BLaER1 (cell line): Measurements from ENCODE around the gene NTPCR.

Source experiments
- H3K27ac ChIP-seq: shearing (Covaris generic); formaldehyde crosslinking; 2 replicates; pipeline ENCODE4 v1.8.1; 2022
- H3K27me3 ChIP-seq: shearing (Covaris generic); formaldehyde crosslinking; 2 replicates; pipeline ENCODE4 v1.8.1; 2022
- H3K36me3 ChIP-seq: shearing (Covaris generic); formaldehyde crosslinking; 2 replicates; pipeline ENCODE4 v1.8.1; 2022
- H3K4me1 ChIP-seq: shearing (Covaris generic); formaldehyde crosslinking; 2 replicates; pipeline ENCODE4 v1.8.1; 2022
- H3K4me2 ChIP-seq: shearing (Covaris generic); formaldehyde crosslinking; 2 replicates; pipeline ENCODE4 v1.8.1; 2022
- H3K4me3 ChIP-seq: shearing (Covaris generic); formaldehyde crosslinking; 2 replicates; pipeline ENCODE4 v1.8.1; 2022
- H3K9ac ChIP-seq: shearing (Covaris generic); formaldehyde crosslinking; 2 replicates; pipeline ENCODE4 v1.8.1; 2022
- H3K9me3 ChIP-seq: shearing (Covaris generic); formaldehyde crosslinking; 2 replicates; pipeline ENCODE4 v1.8.1; 2022
- H4K20me1 ChIP-seq: shearing (Covaris generic); formaldehyde crosslinking; 2 replicates; pipeline ENCODE4 v1.8.1; 2022
- Cebpa-rat ChIP-seq: shearing (Covaris generic); IDR thresholded peaks from 2 replicates; pipeline ENCODE4 v1.8.1; 2022

NTPCR gene

DNA sequence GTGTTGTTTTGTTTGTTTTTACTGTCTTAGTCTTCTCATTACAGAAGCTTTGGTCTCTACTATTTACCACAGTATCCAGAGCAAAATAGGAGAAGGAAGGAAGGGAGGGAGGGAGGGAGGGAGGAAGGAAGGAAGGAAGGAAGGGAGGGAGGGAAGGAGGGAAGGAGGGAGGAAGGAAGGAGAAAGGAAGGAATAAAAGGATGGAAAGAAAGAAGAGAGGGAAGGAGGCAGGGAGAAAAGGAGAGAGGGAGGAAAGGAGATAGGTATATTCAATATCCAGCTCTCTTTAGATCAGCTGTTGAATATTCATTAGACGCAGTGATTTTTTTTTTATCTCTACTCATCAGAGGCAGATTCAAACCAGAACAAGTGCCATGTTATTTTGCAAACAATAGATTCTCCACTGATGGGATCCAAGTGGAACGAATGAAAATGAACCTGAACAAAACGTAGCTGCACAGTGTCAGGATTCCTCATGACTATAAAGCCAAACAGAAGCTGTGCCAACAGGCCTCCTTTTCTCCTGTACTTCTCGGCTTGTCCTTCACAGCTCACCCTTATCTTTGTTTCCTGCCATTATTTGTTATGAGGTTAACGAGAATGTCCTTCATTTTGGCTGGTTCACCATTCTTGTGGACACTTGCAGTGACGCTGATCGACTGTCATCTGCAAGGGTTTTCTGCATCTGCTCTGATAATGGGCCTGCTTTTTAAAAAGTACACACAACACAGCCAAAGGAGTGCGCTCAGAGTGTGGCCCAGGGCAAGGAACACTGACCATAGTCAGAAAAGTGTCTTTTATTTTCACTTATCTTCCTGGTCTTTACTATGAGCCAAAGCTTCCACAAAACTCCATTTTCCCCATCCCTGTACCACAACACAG lies 7.8 kb upstream of the NTPCR start:
- Histone ChIP-seq H3K4me2 (no peak overlapping the region), H3K36me3 (no peaks in the 10 kb centered on the region), H3K9ac (no peak overlapping the region), H3K9me3 (peaks cover 15% of the 10 kb centered on the region), H3K27ac (0 out of 2 replicates have a peak overlapping the region, but pooled peaks have one; percentile 10), H3K27me3 (no peaks in the 10 kb centered on the region), H3K4me3 (no peak overlapping the region), H4K20me1 (no peaks in the 10 kb centered on the region), H3K4me1 (peaks cover 32% of the 10 kb centered on the region)
- no peak for TF ChIP-seq Cebpa-rat

DNA sequence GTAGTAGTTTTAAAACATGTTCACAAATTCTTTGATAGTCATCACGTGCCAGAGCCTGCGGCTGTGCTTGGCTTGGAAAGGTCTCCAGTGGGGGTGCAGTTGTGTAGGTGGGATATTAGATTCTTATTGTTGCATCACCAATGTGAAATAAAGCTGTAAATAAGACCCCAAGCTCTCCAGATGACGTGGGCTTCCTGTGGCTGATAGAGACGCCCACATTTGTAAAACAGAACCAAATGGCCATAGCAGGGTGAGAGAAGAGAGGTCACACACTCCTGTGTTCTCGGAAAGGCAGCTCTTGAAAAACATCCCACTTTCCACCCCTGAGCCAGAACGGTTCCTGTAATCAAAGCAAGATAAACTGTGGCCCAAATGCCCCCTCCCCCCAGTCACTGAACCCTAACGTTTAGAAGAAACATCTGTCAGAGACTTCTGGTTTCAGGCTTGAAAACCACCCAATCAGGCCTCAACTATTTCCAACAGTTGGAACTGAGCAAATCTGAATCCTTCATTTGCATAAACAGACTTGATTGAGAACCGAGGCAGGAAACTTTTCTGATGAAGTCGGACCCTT lies 6.6 kb upstream of the NTPCR start:
- TF ChIP-seq Cebpa-rat, result no peak
- Histone ChIP-seq H3K27ac (peak overlapping the region; percentile 62), H3K36me3 (no peaks in the 10 kb centered on the region), H3K4me3 (no peak overlapping the region), H3K27me3 (no peaks in the 10 kb centered on the region), H3K9me3 (peaks cover 15% of the 10 kb centered on the region), H4K20me1 (no peaks in the 10 kb centered on the region), H3K4me2 (peak overlapping the region; percentile 52), H3K9ac (no peak overlapping the region), H3K4me1 (peaks cover 32% of the 10 kb centered on the region)

DNA sequence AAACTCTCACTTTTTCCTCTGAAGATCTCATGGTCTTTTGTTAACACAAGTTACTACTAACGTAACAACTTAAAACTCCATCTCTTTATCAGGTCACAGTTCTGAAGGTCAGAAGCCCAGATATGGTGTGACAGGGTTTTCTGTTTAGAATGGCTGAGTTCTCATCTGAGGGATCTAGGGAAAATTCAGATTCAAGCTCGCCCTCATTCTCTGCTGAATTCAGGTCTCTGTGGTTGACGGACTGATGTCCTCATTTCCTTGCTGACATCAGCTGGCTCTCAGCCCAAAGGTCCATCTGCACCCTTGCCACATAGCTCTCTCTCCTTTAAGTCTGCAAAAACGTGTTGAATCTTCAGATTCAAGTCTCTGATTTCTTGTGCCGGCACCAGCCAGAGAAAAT lies 6.1 kb upstream of the NTPCR start:
- Histone ChIP-seq H3K4me2 (peak overlapping the region; percentile 52), H3K4me1 (peaks cover 33% of the 10 kb centered on the region), H3K36me3 (no peaks in the 10 kb centered on the region), H4K20me1 (no peaks in the 10 kb centered on the region), H3K9me3 (peaks cover 15% of the 10 kb centered on the region), H3K27me3 (no peaks in the 10 kb centered on the region), H3K27ac (peak overlapping the region; percentile 62), H3K9ac (no peak overlapping the region), H3K4me3 (peak overlapping the region; percentile 3; the same call in 1 of the 2 replicates)
- no peak for TF ChIP-seq Cebpa-rat

GRCh38 chr1:232949636-232950196 lies 695 bp upstream of the NTPCR start:
- Histone ChIP-seq H3K9ac (peak overlapping the region; percentile 86), H3K9me3 (peaks cover 8% of the 10 kb centered on the region), H3K4me2 (peak overlapping the region; percentile 90), H3K4me1 (peaks cover 34% of the 10 kb centered on the region), H3K27me3 (no peaks in the 10 kb centered on the region), H4K20me1 (no peaks in the 10 kb centered on the region), H3K36me3 (no peaks in the 10 kb centered on the region), H3K4me3 (peak overlapping the region; percentile 90), H3K27ac (peak overlapping the region; percentile 84)
- TF ChIP-seq Cebpa-rat, result no peak

DNA sequence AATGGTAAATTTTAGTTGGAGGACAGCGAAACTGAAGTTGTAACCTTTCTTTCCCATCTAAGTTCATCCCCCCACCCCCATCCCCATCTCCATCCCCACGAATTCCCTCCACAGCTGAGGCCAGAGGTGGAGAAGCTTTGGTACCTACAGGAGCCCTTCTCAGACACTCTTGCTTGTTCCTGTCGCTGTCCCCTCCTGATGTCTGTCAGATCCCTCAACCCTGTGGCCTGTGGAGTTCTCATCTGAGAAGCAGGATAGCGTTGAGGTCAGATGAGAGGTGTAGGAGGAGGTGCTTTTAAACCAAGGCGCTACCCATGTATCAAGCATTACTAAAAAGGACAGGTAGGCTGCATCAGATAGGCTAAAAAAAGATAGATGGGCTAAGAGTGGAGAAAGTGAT lies 769 bp downstream of the NTPCR start:
- Histone ChIP-seq H3K4me2 (peak overlapping the region; percentile 90), H3K27ac (peak overlapping the region; percentile 84), H3K9ac (peak overlapping the region; percentile 86), H3K27me3 (no peaks in the 10 kb centered on the region), H3K4me3 (peak overlapping the region; percentile 90), H3K36me3 (peaks cover 7% of the 10 kb centered on the region), H3K4me1 (peaks cover 31% of the 10 kb centered on the region), H3K9me3 (no peaks in the 10 kb centered on the region), H4K20me1 (no peaks in the 10 kb centered on the region)
- TF ChIP-seq Cebpa-rat, result no peak

GRCh38 chr1:232951605-232952004 lies 1.2 kb downstream of the NTPCR start:
- no peak for TF ChIP-seq Cebpa-rat
- Histone ChIP-seq H3K36me3 (peaks cover 11% of the 10 kb centered on the region), H3K27me3 (no peaks in the 10 kb centered on the region), H3K9ac (peak overlapping the region; percentile 86), H3K9me3 (no peaks in the 10 kb centered on the region), H3K4me1 (peaks cover 31% of the 10 kb centered on the region), H4K20me1 (no peaks in the 10 kb centered on the region), H3K4me2 (peak overlapping the region; percentile 90), H3K4me3 (peak overlapping the region; percentile 90), H3K27ac (0 out of 2 replicates have a peak overlapping the region, but pooled peaks have one; percentile 84)

- H3K4me1 ChIP-seq, result peaks cover 31% of the 10 kb centered on the region
- 0 out of 2 replicates have a peak overlapping the region, but pooled peaks have one; percentile 22 for H3K4me3 ChIP-seq
- peak overlapping the region; percentile 90 for H3K4me2 ChIP-seq
- no peaks in the 10 kb centered on the region for H3K27me3 ChIP-seq
- TF ChIP-seq Cebpa-rat, result no peak
- peak overlapping the region; percentile 65 for H3K27ac ChIP-seq
- H3K9ac ChIP-seq, result 0 out of 2 replicates have a peak overlapping the region, but pooled peaks have one; percentile 21
- peaks cover 3% of the 10 kb centered on the region for H3K9me3 ChIP-seq
- H4K20me1 ChIP-seq, result no peaks in the 10 kb centered on the region
- H3K36me3 ChIP-seq, result peaks cover 22% of the 10 kb centered on the region
Observed at GRCh38 chr1:232952514-232953499, 2.4 kb downstream of the NTPCR start.

DNA sequence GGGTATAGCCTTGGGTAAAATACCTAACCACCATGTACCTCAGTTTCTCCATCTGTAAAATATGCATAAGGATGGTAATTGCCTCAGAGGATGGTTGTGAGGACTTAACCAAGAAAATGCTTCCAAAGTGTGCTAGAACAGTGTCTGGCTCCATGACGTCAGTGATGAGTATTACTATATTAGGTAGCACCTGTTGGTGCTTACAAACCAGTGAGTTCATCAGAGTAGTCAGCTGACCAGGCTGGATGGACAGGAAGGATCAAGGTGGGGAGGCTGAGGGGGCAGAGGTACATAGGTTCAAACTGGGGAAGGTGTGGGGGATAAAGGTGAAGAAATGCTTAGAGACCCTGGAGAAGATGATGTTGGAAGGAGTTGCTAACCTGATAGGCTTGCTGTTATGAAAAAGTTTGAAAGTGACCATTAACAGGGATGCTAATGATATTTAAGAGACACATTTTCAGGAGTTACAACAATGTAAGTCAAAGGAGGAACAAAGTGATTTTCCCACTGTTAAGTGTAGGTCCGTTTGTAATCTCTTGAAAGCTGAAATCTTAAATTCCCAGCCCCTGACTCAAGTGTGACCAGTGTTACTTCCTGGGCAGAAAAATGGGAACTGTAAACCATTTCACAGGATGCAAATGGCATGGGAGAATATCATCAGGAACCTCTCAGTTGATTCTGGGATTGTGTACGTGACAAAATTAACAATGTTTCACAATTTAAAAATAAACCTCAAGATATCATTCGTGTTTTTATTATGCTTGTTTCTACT lies 4.4 kb downstream of the NTPCR start:
- Histone ChIP-seq H3K27me3 (no peaks in the 10 kb centered on the region), H3K36me3 (peaks cover 42% of the 10 kb centered on the region), H3K4me2 (no peak overlapping the region), H3K9ac (no peak overlapping the region), H3K4me3 (no peak overlapping the region), H3K9me3 (peaks cover 18% of the 10 kb centered on the region), H4K20me1 (no peaks in the 10 kb centered on the region), H3K4me1 (peaks cover 26% of the 10 kb centered on the region), H3K27ac (no peak overlapping the region)
- no peak for TF ChIP-seq Cebpa-rat

GRCh38 chr1:232956081-232956480 lies 5.7 kb downstream of the NTPCR start:
- Histone ChIP-seq H3K36me3 (peaks cover 52% of the 10 kb centered on the region), H3K4me1 (peaks cover 23% of the 10 kb centered on the region), H3K9me3 (peaks cover 20% of the 10 kb centered on the region), H3K4me2 (no peak overlapping the region), H3K9ac (no peak overlapping the region), H3K4me3 (no peak overlapping the region), H3K27me3 (no peaks in the 10 kb centered on the region), H4K20me1 (no peaks in the 10 kb centered on the region), H3K27ac (no peak overlapping the region)
- no peak for TF ChIP-seq Cebpa-rat
